ENCODE data around the gene LY6G6C. TPM values are rescaled to one million over a fixed set of nuclear protein-coding genes. Genes with fewer than 3 reads are reported as not detected.

Gene LY6G6C
- total and polyA plus RNA-seq, 7 donors: 0.07 to 1.2 (median 1.2) TPM; not detected in 4

- peaks cover 69 to 99% (median 84%) of the 10 kb centered on the region in 4 donors for H3K36me3 ChIP-seq
- no peak for TF ChIP-seq POLR2A (IDR thresholded peaks at IDR 0.05)
- no peak for TF ChIP-seq EP300 (IDR thresholded peaks at IDR 0.05)
- TF ChIP-seq, protein P1, sequence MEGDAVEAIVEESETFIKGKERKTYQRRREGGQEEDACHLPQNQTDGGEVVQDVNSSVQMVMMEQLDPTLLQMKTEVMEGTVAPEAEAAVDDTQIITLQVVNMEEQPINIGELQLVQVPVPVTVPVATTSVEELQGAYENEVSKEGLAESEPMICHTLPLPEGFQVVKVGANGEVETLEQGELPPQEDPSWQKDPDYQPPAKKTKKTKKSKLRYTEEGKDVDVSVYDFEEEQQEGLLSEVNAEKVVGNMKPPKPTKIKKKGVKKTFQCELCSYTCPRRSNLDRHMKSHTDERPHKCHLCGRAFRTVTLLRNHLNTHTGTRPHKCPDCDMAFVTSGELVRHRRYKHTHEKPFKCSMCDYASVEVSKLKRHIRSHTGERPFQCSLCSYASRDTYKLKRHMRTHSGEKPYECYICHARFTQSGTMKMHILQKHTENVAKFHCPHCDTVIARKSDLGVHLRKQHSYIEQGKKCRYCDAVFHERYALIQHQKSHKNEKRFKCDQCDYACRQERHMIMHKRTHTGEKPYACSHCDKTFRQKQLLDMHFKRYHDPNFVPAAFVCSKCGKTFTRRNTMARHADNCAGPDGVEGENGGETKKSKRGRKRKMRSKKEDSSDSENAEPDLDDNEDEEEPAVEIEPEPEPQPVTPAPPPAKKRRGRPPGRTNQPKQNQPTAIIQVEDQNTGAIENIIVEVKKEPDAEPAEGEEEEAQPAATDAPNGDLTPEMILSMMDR (IDR thresholded peaks at IDR 0.05): no peak
- TF ChIP-seq POLR2AphosphoS5 (IDR thresholded peaks at IDR 0.05): no peak
- no peaks in the 10 kb centered on the region for H3K27me3 ChIP-seq
- WGBS, 2 donors: 50 to 79% methylated on average over 10 of the region's 10 CpGs
- intact Hi-C loops (cut with DNase I): no loop called here
- no peaks in the 10 kb centered on the region for H3K9me3 ChIP-seq
- H3K4me3 ChIP-seq: no peak overlapping the region
- no peak for DNase-seq
- H3K4me1 ChIP-seq: no peaks in the 10 kb centered on the region
- H3K27ac ChIP-seq: no peak overlapping the region
Observed at GRCh38 chr6:31690231-31691077, 31.1 kb downstream of the LY6G6C start.

DNA sequence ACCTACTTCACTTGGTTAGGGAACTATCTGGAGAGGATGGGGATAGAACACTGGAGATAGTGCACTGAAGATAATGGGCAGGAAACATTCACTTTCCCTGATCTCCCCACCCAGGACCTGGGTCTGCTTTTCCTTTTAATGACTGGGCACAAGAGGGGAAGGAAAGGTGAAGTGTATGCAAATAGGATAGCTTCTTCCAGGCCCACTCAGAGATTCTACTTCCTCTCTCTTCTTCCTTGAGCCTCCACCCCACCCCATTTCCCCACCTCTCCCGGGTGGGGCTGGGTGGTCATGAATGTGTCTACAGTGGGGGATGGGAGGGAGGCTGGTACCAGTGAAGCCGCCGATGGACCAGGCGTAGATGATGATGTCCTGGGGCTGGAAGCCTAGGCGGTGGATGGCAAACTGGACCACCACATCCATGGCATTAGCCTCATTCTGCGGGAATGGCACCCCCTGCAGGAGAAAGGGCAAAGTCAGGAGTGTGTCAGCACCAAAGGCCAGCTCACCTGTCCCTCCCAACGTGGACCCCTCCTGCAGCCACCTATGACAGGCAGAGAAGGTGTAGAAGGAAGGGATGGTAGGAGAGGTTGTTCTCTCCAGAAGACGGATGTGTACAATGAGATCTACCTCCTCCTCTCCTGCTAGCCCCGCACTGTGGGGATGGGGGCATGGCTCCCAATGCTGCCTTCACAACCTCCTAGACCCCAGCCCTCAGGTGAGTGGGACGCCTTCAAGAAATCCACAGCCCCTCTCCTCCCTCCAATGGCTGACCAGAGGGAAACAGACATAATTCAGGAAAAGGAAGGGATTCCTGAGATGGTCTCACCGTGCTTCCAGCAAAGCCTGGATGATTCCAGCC is 32.1 kb downstream of the LY6G6C start:
- Histone ChIP-seq H3K27ac (no peak overlapping the region), H3K27me3 (no peaks in the 10 kb centered on the region), H3K4me1 (no peaks in the 10 kb centered on the region), H3K4me3 (no peak overlapping the region), H3K9me3 (no peaks in the 10 kb centered on the region), H3K36me3 (peaks cover 59 to 91% (median 74%) of the 10 kb centered on the region in 4 donors)
- TF ChIP-seq, protein P1 (IDR thresholded peaks at IDR 0.05): no peak
- TF ChIP-seq EP300 (IDR thresholded peaks at IDR 0.05): no peak
- TF ChIP-seq POLR2AphosphoS5 (IDR thresholded peaks at IDR 0.05): no peak
- TF ChIP-seq POLR2A (IDR thresholded peaks at IDR 0.05): no peak
- DNase-seq: no peak
- intact Hi-C loops (cut with DNase I): no loop called here
- 76 to 86% methylated on average over 11 of the region's 11 CpGs for WGBS, 2 donors

- no peak for DNase-seq
- 88 to 91% methylated on average over 14 of the region's 14 CpGs for WGBS, 2 donors
- peaks cover 53 to 77% (median 66%) of the 10 kb centered on the region in 4 donors for H3K36me3 ChIP-seq
Observed at GRCh38 chr6:31687860-31688693, 33.5 kb downstream of the LY6G6C start.

GRCh38 chr6:31687321-31687720 is 34.2 kb downstream of the LY6G6C start:
- 87 to 93% methylated on average over 8 of the region's 8 CpGs for WGBS, 2 donors
- intact Hi-C loops (cut with DNase I): no loop called here
- H3K4me3 ChIP-seq: no peak overlapping the region
- H3K36me3 ChIP-seq: peaks cover 49 to 69% (median 60%) of the 10 kb centered on the region in 4 donors
- H3K4me1 ChIP-seq: peaks cover 0 to 4% (median 0%) of the 10 kb centered on the region in 4 donors
- TF ChIP-seq, protein P1 (IDR thresholded peaks at IDR 0.05): no peak
- TF ChIP-seq POLR2AphosphoS5 (IDR thresholded peaks at IDR 0.05): no peak
- TF ChIP-seq EP300 (IDR thresholded peaks at IDR 0.05): no peak
- TF ChIP-seq POLR2A (IDR thresholded peaks at IDR 0.05): no peak
- no peak for DNase-seq
- H3K27me3 ChIP-seq: no peaks in the 10 kb centered on the region
- H3K9me3 ChIP-seq: no peaks in the 10 kb centered on the region
- H3K27ac ChIP-seq: no peak overlapping the region

More at GRCh38 chr6:31687860-31688693, 33.5 kb downstream of the LY6G6C start:
- no peaks in the 10 kb centered on the region for H3K9me3 ChIP-seq
- H3K4me3 ChIP-seq: no peak overlapping the region
- intact Hi-C loops (cut with DNase I): no loop called here
- H3K4me1 ChIP-seq: peaks cover 0 to 3% (median 0%) of the 10 kb centered on the region in 4 donors
- H3K27me3 ChIP-seq: no peaks in the 10 kb centered on the region
- H3K27ac ChIP-seq: no peak overlapping the region
- TF ChIP-seq, protein P1 (IDR thresholded peaks at IDR 0.05): no peak
- TF ChIP-seq POLR2A (IDR thresholded peaks at IDR 0.05): no peak
- TF ChIP-seq EP300 (IDR thresholded peaks at IDR 0.05): no peak
- no peak for TF ChIP-seq POLR2AphosphoS5 (IDR thresholded peaks at IDR 0.05)

Data from sigmoid colon (tissue), 7 donors.